ENCODE data around the gene TBC1D28. TPM values are rescaled to one million over a fixed set of nuclear protein-coding genes. Genes with fewer than 3 reads are reported as not detected.
"Not testable (repeated sequence)": the region's sequence is repeated elsewhere in the genome, so short reads cannot be mapped to it uniquely, and the experiment has no call there.

Gene TBC1D28
- total RNA-seq, result not detected

DNA sequence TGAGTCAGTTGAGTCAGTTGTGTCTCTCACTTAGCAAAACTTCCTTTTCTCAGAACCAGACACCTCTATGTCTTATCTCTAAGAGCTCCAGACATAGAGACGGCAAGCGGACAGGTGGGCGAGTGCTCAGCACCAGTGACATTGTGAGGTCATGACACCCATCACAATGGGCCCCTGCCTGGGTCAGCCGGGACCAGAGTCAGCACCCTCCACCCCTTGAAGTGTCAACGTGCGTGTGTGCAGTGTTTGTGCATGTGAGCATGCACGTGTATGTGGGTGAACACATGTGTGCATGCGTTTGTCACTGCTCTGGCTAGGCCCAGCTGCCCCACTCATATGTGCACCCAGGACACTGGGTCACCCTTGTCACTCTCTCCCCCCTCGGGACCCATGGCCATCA, at the start of gene TBC1D28:
TBC1D28 (minus strand) TSS at position 101 of the 400 bp plus-strand sequence. CDS start 3,039 bp downstream, outside the sequence.
- DNase-seq; H3K27ac ChIP-seq; H3K27me3 ChIP-seq; intact Hi-C loops (cut with DNase I); H3K4me3 ChIP-seq; H3K4me1 ChIP-seq; H3K36me3 ChIP-seq; H3K9me3 ChIP-seq: not testable (repeated sequence)
- WGBS, 2 donors, result 82 to 89% methylated on average over 6 to 7 of the region's 9 CpGs

DNA sequence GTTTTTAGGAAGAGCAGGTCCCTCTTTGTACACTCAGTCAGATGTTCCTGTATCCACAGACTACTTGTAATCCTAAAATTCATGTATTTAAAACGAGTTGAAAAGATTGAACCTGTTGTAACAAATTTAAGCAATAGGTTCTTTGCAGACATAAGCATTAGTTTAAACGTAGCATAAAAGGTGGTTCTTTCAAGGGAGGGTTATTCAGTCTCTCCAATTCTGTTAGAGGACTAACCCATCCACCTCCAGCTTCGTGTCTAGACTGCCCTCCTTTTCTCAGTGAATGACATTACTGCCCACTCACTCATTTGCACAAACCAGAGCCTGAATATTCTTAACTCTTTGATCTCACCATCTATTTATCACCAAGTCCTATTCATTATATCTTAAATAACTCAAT, 38.5 kb upstream of the TBC1D28 start:
- peak overlapping the region in 1 of 4 donors; percentile 60 for H3K27ac ChIP-seq
- H3K36me3 ChIP-seq; H3K27me3 ChIP-seq; H3K4me1 ChIP-seq; intact Hi-C loops (cut with DNase I); DNase-seq; H3K9me3 ChIP-seq: not testable (repeated sequence)
- peak overlapping the region in 3 of 4 donors; percentile 52 to 70 (median 57) for H3K4me3 ChIP-seq
- 0 to 7% methylated on average over 1 to 3 of the region's 3 CpGs for WGBS, 2 donors

DNA sequence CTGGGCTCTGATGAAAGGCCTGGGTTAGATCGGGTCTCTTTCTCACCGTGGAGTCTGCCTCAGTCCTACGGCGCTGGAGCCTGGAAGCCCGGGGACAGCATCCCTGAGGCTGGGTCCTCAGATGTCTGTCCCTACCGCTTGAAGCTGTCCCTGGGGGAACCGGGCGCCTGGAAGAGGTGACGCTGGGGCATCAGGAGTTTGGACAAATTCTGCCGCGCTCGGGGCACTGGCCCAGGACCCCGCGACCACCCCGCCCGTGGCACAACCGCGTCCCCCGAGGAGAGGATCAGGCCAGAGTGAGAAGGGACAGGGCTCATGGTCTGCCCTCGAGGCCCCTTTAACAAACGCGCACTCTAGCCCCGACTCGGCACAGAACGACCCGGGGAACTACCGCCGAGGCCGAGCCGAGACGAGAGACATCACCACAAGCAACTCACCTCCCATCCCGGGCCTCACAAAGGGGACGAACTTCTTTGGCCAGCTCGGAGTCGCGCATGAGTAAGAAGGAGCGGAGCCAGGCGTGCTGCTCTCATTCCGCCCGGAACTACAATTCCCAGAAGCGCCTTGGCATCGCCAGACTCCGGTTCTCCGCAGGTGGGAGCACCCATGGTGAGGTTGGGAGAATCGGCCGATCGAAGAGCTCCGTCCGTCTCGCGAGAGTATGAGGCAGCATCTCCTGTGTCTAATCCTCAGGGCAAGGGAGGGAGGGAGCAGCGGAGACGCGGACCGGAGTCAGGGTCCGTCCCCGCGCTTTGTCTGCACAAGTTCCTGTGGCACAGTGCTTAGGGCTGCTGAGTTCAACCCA, 37.8 kb upstream of the TBC1D28 start, which contains the start of gene FOXO3B:
FOXO3B (minus strand) TSS at position 548 of the 805 bp plus-strand sequence. CDS start 663 bp downstream, outside the sequence.
- no CpG with 5 or more reads among the region's 58 CpGs for WGBS, 2 donors
- H3K27ac ChIP-seq, result peak within 1 kb of the TSS; percentile 49 to 74 (median 62)

DNA sequence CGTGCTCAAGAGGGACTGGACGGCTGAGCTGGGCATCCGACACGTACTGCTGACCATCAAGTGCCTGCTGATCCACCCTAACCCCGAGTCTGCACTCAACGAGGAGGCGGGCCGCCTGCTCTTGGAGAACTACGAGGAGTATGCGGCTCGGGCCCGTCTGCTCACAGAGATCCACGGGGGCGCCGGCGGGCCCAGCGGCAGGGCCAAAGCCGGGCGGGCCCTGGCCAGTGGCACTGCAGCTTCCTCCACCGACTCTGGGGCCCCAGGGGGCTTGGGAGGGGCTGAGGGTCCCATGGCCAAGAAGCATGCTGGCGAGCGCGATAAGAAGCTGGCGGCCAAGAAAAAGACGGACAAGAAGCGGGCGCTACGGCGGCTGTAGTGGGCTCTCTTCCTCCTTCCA, 33.2 kb upstream of the TBC1D28 start:
- H3K4me3 ChIP-seq; H3K27me3 ChIP-seq; intact Hi-C loops (cut with DNase I); H3K27ac ChIP-seq; H3K9me3 ChIP-seq; H3K4me1 ChIP-seq; DNase-seq: not testable (repeated sequence)
- 97 to 100% methylated on average over 3 to 6 of the region's 29 CpGs for WGBS, 2 donors
- peaks cover 0 to 20% (median 0%) of the 10 kb centered on the region in 3 donors for H3K36me3 ChIP-seq

More for the DNA sequence above, 37.8 kb upstream of the TBC1D28 start, which contains the start of gene FOXO3B:
- H3K9me3 ChIP-seq; H3K4me1 ChIP-seq; DNase-seq; H3K27me3 ChIP-seq; H3K36me3 ChIP-seq; intact Hi-C loops (cut with DNase I): not testable (repeated sequence)
- H3K4me3 ChIP-seq, result peak within 1 kb of the TSS; percentile 32 to 70 (median 54)

DNA sequence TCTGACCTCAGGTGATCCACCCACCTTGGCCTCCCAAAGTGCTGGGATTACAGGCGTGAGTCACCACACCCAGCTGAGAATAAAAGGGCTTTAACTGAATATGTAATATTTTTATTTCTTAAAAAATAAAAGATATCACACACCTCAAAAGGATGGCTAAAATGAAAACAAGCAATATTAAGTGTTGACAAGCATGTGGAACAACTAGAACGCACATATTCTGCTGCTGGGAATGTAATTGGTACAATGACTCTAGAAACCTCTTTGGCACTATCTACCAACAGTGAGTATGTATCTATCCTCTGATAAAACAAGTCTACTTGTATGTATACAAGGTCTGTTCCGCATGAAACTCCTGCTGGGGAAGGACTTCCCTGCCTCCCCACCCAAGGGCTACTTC, 32.7 kb upstream of the TBC1D28 start:
- intact Hi-C loops (cut with DNase I); DNase-seq: not testable (repeated sequence)
- 97 to 100% methylated on average over 2 to 3 of the region's 3 CpGs for WGBS, 2 donors

DNA sequence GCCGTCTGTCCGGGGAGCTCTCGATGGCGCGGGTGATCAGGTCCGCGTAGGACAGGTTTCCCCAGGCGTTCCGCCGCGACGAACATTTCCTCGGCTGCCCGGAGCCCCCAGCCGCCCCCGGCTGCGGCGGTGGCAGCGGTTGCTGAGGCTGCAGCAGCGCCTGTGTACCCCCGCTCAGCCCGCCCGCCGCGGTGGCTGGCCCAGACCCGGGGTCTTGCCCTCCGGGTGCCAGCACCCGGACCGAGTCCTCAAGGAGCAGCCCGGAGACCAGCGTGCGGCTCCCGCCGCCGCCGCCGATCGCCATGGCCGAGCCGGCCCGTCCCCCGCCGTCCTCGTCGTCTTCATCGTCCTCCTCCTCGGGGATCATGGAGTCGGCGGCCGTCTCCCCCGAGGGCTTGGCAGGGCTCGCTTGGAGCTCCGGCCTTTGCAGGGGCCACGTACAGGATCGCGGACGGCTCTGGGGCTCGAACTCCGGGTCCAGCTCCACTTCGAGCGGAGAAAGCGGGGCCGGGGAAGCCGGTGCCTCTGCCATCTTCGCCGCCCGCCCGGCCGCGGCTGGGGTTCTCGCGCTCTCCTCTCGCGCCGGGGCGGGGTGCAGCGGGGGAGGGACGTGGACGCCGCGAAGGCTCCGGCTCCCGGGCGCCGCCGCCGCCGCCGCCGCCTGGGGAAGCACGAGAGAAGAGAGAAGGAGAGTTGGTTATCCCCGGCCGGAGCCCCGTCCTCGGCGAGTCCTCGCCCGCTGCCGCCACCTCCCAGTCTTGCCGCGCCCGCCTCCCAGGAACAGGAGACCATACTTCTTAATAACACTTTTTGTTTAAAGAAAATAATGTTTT, 28.4 kb upstream of the TBC1D28 start:
- intact Hi-C loops (cut with DNase I); DNase-seq: not testable (repeated sequence)
- WGBS, 2 donors, result 99% methylated on average over 10 to 24 of the region's 102 CpGs

More for the DNA sequence above, 32.7 kb upstream of the TBC1D28 start:
- peaks cover 0 to 24% (median 0%) of the 10 kb centered on the region in 3 donors for H3K36me3 ChIP-seq
- not testable (repeated sequence) for H3K4me3 ChIP-seq, H3K4me1 ChIP-seq, H3K9me3 ChIP-seq, H3K27me3 ChIP-seq, H3K27ac ChIP-seq

DNA sequence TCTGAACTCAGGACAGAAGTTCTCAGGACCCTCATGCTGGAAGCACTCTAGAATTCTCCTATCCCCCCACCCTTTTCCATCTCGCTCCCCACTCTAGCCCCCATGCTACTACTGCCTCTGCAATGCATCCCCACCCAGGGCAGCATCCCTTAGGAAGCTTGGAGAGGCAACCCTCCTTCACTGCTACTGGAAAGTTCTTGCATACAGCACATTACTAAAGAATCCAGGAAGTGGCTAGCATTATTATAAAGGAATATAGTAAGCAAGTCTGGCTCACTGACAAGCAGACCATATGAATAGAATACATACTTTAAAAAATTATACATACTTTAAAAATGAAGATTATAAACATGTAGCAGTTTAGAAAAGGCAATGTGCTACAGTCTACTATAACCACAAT, 24.4 kb upstream of the TBC1D28 start:
- H3K4me1 ChIP-seq; intact Hi-C loops (cut with DNase I); H3K4me3 ChIP-seq; H3K27ac ChIP-seq; DNase-seq; H3K27me3 ChIP-seq: not testable (repeated sequence)
- WGBS, 2 donors, result 90 to 100% methylated on average over 1 of the region's 1 CpG
- Histone ChIP-seq H3K36me3 (peaks cover 0 to 47% (median 0%) of the 10 kb centered on the region in 3 donors), H3K9me3 (peaks cover 0 to 14% (median 0%) of the 10 kb centered on the region in 3 donors)

More for the DNA sequence above, 28.4 kb upstream of the TBC1D28 start:
- H3K27ac ChIP-seq, H3K27me3 ChIP-seq, H3K4me1 ChIP-seq, H3K4me3 ChIP-seq: not testable (repeated sequence)
- H3K36me3 ChIP-seq, result peaks cover 0 to 54% (median 0%) of the 10 kb centered on the region in 3 donors
- peaks cover 0 to 11% (median 0%) of the 10 kb centered on the region in 3 donors for H3K9me3 ChIP-seq

DNA sequence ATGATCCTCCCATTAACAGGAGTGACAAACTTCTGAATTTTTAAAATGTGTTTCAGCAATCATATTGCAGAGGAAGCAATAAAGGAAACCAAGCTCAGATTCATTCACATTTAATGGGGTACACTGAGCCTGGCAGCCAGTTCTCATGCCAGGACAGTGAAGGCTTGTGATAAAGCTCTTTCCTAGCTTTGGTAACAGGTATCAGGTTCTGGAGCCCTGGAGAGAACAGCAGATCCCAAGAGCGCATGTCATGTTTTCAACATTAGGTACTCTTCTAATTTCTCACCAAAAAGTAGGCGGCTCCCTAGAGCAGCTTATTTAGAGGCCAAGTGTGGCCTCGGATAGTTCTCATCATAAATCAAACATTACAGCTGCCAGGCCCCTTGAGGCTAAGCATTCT, 23.3 kb upstream of the TBC1D28 start:
- H3K4me1 ChIP-seq; intact Hi-C loops (cut with DNase I); DNase-seq; H3K4me3 ChIP-seq; H3K27me3 ChIP-seq; H3K27ac ChIP-seq: not testable (repeated sequence)
- H3K36me3 ChIP-seq, result peaks cover 0 to 39% (median 0%) of the 10 kb centered on the region in 3 donors
- 100% methylated on average over 2 of the region's 3 CpGs; no CpG with 5 or more reads in 1 of the 2 donors for WGBS, 2 donors
- H3K9me3 ChIP-seq, result peaks cover 0 to 25% (median 0%) of the 10 kb centered on the region in 3 donors

DNA sequence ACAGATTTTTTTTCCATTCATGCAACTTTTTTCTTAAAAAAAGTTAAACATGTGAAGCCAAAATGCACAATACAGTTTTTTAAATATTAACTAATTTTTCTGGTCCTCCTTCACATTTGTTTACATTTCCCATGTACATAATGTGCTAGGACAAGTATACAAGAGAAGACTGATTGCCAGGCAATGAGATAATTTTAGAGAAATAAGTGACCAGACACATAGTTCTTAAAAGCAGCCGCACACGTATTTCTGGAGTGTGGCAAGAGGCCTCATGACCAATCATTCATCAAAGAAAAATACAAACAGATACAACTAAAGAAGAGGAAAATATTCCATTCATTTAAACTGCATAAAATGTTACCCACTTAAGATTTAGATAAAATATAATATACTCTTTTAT, 22.1 kb upstream of the TBC1D28 start:
- H3K9me3 ChIP-seq, result peaks cover 0 to 30% (median 8%) of the 10 kb centered on the region in 3 donors
- intact Hi-C loops (cut with DNase I); H3K4me1 ChIP-seq; H3K27ac ChIP-seq; H3K4me3 ChIP-seq; H3K27me3 ChIP-seq; DNase-seq: not testable (repeated sequence)
- H3K36me3 ChIP-seq, result peaks cover 0 to 27% (median 0%) of the 10 kb centered on the region in 3 donors
- WGBS, 2 donors, result 82 to 88% methylated on average over 2 of the region's 2 CpGs

DNA sequence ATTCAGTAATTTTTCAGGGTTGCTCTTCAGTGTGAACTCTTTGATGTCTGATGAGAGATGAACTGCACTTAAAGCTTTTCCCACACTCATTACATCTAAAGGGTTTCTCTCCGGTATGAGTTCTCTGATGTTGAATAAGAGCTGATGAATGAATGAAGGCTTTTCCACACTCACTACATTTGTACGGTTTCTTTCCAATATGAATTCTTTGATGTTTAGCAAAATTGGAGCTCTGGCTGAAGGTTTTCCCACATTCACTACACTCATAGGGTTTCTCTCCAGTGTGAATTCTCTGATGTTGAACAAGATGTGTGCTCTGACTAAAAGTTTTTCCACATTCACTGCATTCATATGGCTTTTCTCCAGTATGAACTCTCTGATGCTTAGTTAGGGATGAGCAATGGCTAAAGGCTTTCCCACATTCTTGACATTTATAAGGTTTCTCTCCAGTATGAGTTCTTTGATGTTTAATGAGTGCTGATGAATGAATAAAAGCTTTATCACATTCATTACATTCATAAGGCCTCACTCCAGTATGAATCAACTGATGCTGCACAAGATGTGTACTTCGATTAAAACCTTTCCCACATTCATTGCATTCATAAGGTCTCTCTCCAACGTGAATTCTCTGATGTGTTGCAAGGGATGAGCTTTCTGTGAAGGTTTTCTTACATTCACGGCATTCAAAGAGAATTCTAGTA, 17.9 kb upstream of the TBC1D28 start:
- H3K27me3 ChIP-seq; intact Hi-C loops (cut with DNase I); H3K4me1 ChIP-seq; H3K36me3 ChIP-seq; H3K27ac ChIP-seq; DNase-seq; H3K4me3 ChIP-seq: not testable (repeated sequence)
- 79 to 87% methylated on average over 5 of the region's 5 CpGs for WGBS, 2 donors
- peaks cover 0 to 37% (median 12%) of the 10 kb centered on the region in 3 donors for H3K9me3 ChIP-seq

DNA sequence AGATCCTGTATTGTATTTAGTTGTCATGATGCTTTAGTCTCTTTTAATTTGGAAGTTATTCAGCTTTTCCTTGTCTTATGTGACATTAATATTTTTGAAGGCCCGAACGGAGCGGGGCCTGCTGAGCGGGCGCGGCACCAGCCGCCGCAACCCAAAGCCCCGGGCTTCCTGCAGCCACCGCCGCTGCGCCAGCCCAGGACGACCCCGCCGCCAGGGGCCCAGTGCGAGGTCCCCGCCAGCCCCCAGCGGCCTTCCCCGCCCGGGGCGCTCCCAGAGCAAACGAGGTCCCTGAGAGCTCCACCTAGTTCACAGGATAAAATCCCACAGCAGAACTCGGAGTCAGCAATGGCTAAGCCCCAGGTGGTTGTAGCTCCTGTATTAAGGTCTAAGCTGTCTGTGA, 5.9 kb upstream of the TBC1D28 start:
- H3K27me3 ChIP-seq; H3K4me1 ChIP-seq; H3K27ac ChIP-seq; H3K4me3 ChIP-seq; H3K36me3 ChIP-seq; DNase-seq; H3K9me3 ChIP-seq; intact Hi-C loops (cut with DNase I): not testable (repeated sequence)
- WGBS, 2 donors, result 37 to 69% methylated on average over 2 to 4 of the region's 23 CpGs

DNA sequence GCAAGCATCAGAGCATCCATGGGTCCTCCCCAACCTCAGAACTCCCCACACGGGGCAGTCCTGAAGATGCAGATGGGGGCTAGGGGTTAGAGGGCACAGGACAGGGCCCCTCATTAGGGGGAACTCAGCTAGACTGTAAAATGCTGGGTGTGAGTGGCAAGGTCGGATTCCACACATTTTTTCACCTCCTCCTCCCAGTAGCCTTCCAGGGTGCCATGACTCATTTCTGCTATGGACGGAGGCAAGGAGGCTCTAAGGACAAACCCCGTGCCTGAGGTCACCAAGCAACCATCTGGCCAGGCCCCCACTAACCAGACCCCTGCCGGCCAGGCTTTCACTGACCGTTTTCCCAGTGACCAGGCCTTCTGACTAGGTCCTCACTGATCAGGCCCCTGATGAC, 1.1 kb downstream of the TBC1D28 start:
- H3K4me3 ChIP-seq; H3K27ac ChIP-seq; DNase-seq; H3K27me3 ChIP-seq; H3K36me3 ChIP-seq; H3K9me3 ChIP-seq; intact Hi-C loops (cut with DNase I); H3K4me1 ChIP-seq: not testable (repeated sequence)
- WGBS, 2 donors, result 59% methylated on average over 2 of the region's 6 CpGs; no CpG with 5 or more reads in 1 of the 2 donors

All from esophagus squamous epithelium (tissue), 5 donors.